Uterus (tissue), 4 donors: ENCODE data around the gene SLC39A7. TPM values are rescaled to one million over a fixed set of nuclear protein-coding genes. Genes with fewer than 3 reads are reported as not detected.

Source experiments
- DNase-seq, 2 donors: peaks; one replicate each; pipeline ENCODE4 v3.0.0-alpha.2; 2019 to 2020
- H3K27ac ChIP-seq, 2 donors: fragments of 200-600 bp; sonication (generic); 1 replicate in 1 of 2; 2 replicates in 1 of 2; pipeline ENCODE4 v1.5.1; 2016 to 2018
- H3K27me3 ChIP-seq, 2 donors: fragments of 200-600 bp; sonication (generic); one replicate each; pipeline ENCODE4 v1.5.1; 2018 to 2019; ENCODE audit warnings: control low read depth in 1 of 2
- H3K36me3 ChIP-seq, 2 donors: fragments of 200-600 bp; sonication (generic); one replicate each; pipeline ENCODE4 v1.5.1; 2019; ENCODE audit warnings: control low read depth in 1 of 2
- H3K4me1 ChIP-seq, 2 donors: fragments of 200-600 bp; sonication (generic); one replicate each; pipeline ENCODE4 v1.5.1; 2018 to 2019; ENCODE audit warnings: control low read depth in 1 of 2
- H3K4me3 ChIP-seq, 2 donors: fragments of 200-600 bp; sonication (generic); 1 replicate in 1 of 2; 2 replicates in 1 of 2; pipeline ENCODE4 v1.5.1; 2018 to 2019; ENCODE audit warnings: mild to moderate bottlenecking in 1 of 2
- H3K9me3 ChIP-seq, 2 donors: fragments of 200-600 bp; sonication (generic); one replicate each; pipeline ENCODE4 v1.5.1; 2019; ENCODE audit warnings: control low read depth in 1 of 2
- POLR2A ChIP-seq, 2 donors: fragments of 450-650 bp; IDR thresholded peaks; one replicate each; pipeline ENCODE4 v1.6.1; 2016; ENCODE audit warnings: antibody characterized with exemption in 2 of 2, mild to moderate bottlenecking in 1 of 2, moderate library complexity in 1 of 2
- intact Hi-C: fragments of 100-400 bp; cut with DNase I; formaldehyde crosslinking; loops from one replicate; pipeline ENCODE4 v1.15.1; 2023; ENCODE audit warnings: low total_unique reads
- total RNA-seq, 4 donors: library from RNA; depleted of rRNA in 3 of 4; stranded (reverse); fragments of >200 nt in 3 of 4; gene quantifications; one replicate each; pipeline versions ENCODE4 v1.1.0 to v1.2.4, GENCODE V29; 2014 to 2023
- TF ChIP-seq, protein P1 (sequence below), 4 experiments: fragments of 200-600 bp in 2 of 4; fragments of 450-650 bp in 2 of 4; sonication (generic) in 2 of 4; IDR thresholded peaks; one replicate each; pipeline ENCODE4 v1.5.1; 2016 to 2019; ENCODE audit warnings: antibody characterized with exemption in 4 of 4, mild to moderate bottlenecking in 2 of 4, moderate library complexity in 1 of 4
- donor health status: DM: yes; HTN: yes; CAD: no.

Gene SLC39A7
- total RNA-seq, 4 donors from 2014 or later = 53.8 to 87.8 (median 57.5) TPM

DNA sequence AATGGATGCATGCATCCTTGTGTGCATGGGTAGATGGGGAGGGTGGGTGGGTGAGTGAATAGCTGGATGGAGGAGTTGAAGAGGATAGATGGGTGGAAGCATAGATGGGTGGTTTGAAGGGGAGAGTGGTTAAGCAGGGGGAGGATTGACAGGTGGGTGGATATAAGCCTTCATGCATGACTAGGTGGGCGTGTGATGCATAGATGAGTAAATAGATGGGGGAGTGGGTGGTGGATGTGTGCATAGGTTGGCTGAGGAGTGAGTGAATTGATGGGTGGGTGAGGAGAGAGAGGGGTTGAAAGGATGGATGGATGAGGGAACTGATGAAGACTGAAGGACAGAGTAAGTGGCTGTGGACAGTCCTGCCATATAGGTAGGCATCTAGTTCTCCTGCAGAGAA lies 12.9 kb upstream of the SLC39A7 start:
- Histone ChIP-seq H3K27me3 (peaks cover 0 to 8% of the 10 kb centered on the region in 2 donors), H3K4me1 (peaks cover 0 to 9% of the 10 kb centered on the region in 2 donors), H3K4me3 (no peak overlapping the region), H3K27ac (no peak overlapping the region), H3K9me3 (no peaks in the 10 kb centered on the region), H3K36me3 (no peaks in the 10 kb centered on the region)
- no peak for DNase-seq
- intact Hi-C loops = no loop called here
- TF ChIP-seq POLR2A (IDR thresholded peaks at IDR 0.05) = no peak
- TF ChIP-seq, protein P1, sequence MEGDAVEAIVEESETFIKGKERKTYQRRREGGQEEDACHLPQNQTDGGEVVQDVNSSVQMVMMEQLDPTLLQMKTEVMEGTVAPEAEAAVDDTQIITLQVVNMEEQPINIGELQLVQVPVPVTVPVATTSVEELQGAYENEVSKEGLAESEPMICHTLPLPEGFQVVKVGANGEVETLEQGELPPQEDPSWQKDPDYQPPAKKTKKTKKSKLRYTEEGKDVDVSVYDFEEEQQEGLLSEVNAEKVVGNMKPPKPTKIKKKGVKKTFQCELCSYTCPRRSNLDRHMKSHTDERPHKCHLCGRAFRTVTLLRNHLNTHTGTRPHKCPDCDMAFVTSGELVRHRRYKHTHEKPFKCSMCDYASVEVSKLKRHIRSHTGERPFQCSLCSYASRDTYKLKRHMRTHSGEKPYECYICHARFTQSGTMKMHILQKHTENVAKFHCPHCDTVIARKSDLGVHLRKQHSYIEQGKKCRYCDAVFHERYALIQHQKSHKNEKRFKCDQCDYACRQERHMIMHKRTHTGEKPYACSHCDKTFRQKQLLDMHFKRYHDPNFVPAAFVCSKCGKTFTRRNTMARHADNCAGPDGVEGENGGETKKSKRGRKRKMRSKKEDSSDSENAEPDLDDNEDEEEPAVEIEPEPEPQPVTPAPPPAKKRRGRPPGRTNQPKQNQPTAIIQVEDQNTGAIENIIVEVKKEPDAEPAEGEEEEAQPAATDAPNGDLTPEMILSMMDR (IDR thresholded peaks at IDR 0.05) = no peak

DNA sequence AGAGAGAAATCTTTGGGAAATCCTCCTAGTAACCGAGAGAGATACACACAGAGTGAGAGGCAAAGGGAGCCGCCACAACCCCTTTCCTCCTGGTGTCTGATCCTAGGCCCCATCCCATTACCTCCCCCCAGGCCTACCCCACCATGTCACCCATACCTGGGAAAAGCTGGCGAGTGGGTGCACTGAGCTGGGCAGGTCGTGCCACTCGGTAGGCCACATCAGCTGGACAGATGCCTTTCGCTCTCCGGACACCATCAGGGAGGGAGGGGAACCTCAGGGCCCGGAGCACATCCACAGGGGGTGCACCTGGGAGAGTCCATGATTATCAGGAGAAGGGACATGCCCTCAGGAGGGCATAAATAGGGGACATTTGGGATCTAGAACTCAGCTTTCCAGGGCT lies 11.5 kb upstream of the SLC39A7 start:
- Histone ChIP-seq H3K4me1 (peaks cover 0 to 11% of the 10 kb centered on the region in 2 donors), H3K27ac (no peak overlapping the region), H3K4me3 (no peak overlapping the region), H3K9me3 (no peaks in the 10 kb centered on the region), H3K27me3 (peaks cover 0 to 8% of the 10 kb centered on the region in 2 donors), H3K36me3 (no peaks in the 10 kb centered on the region)
- intact Hi-C loops = no loop called here
- TF ChIP-seq, protein P1 (IDR thresholded peaks at IDR 0.05) = no peak
- no peak for TF ChIP-seq POLR2A (IDR thresholded peaks at IDR 0.05)
- no peak for DNase-seq

DNA sequence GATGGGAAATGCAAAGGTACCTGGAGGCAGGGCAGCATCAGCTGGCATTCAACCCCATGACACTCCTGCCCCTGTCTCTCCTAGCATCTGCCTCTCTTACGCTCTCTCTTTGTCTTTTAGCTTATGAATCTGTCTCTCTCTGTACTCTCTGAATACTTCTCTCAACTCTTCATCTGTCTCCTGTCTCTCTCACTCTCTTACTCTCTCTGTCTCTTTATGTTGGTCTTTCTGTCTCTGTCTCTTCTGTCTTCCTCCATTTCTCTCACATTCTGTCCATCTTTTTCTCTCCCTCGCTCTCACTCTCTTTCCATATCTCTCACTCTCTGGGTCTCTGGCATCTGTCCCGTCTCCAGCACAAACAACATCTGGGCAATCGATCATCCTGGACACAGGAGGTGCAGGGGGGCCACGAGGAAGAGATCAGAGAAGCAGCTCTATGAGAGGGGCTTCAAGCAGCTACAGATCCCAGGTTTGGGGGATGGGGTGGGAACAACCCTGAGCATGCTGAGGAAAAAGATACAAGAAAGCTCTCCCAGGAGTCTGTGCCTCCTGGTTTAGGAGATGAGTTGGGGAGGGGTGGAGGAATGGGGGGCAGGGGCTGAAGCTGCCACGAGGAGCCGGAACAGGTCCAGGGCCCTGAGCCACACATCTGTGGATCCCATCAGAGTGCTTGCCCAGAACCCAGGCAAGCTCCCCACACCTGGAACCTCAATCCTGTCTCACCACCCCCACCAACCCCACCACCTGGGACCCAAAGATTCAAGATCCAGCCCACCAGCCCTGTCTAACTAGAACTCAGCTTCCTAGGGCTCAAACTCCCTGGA lies 10.8 kb upstream of the SLC39A7 start:
- Histone ChIP-seq H3K4me1 (peaks cover 0 to 11% of the 10 kb centered on the region in 2 donors), H3K9me3 (no peaks in the 10 kb centered on the region), H3K4me3 (no peak overlapping the region), H3K27ac (no peak overlapping the region), H3K36me3 (no peaks in the 10 kb centered on the region), H3K27me3 (peaks cover 0 to 8% of the 10 kb centered on the region in 2 donors)
- intact Hi-C loops = no loop called here
- no peak for DNase-seq
- TF ChIP-seq, protein P1 (IDR thresholded peaks at IDR 0.05) = no peak
- no peak for TF ChIP-seq POLR2A (IDR thresholded peaks at IDR 0.05)

DNA sequence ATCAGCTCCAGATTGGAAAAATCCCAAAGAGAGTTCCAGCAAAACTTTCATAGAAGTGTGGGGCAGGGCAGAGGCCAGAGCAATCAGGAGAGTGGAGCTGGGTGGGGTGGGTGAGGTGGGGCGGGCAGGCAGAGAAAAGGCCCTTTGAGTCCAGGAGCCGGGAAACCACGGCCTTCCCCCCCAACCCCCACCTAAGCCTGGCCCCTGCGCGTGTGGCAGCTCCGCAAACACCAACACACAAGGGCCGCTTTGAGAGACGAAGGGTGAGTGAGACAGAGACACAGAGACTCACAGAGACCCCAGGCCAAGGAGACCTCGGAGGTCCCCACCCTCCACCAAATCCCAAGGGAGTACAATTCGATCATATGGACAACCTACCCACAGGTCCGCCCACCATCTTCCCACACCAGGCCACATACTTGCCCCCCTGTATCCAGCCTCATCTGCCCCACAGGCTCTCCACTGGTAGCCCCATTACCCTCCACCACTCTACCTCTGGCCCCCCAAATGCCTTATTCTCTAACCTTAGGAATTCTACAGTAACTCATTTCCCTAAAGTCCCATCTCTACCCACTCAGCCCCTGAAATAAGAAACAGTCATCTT lies 10.1 kb upstream of the SLC39A7 start:
- Histone ChIP-seq H3K36me3 (no peaks in the 10 kb centered on the region), H3K4me1 (peaks cover 0 to 11% of the 10 kb centered on the region in 2 donors), H3K9me3 (no peaks in the 10 kb centered on the region), H3K27me3 (peaks cover 0 to 8% of the 10 kb centered on the region in 2 donors), H3K27ac (no peak overlapping the region), H3K4me3 (no peak overlapping the region)
- intact Hi-C loops = no loop called here
- TF ChIP-seq POLR2A (IDR thresholded peaks at IDR 0.05) = no peak
- TF ChIP-seq, protein P1 (IDR thresholded peaks at IDR 0.05) = no peak
- no peak for DNase-seq
